ENCODE data around the gene FUT9. TPM values are rescaled to one million over a fixed set of nuclear protein-coding genes. Genes with fewer than 3 reads are reported as not detected.

Gene FUT9
- total RNA-seq, 1 donor from 2014 or later: 6.3 TPM

- Mint-ChIP-seq H3K36me3 (no peaks in the 10 kb centered on the region), H3K4me3 (no peak overlapping the region), H3K27me3 (ENCODE audit: insufficient read depth, low read depth) (no peaks in the 10 kb centered on the region), H3K4me1 (no peaks in the 10 kb centered on the region), H3K27ac (no peak overlapping the region), H3K9me3 (no peaks in the 10 kb centered on the region)
- no peaks in the 10 kb centered on the region for H3F3A ChIP-seq (ENCODE audit: low read depth)
- no peak overlapping the region for H3K9ac ChIP-seq
- no peak overlapping the region for H3K27ac ChIP-seq
- no peaks in the 10 kb centered on the region for H3K36me3 ChIP-seq
- no peaks in the 10 kb centered on the region for H3K79me2 ChIP-seq (ENCODE audit: low read depth)
- no peak overlapping the region for H3K4me3 ChIP-seq
- TF ChIP-seq EZH2phosphoT487 (IDR thresholded peaks at IDR 0.05) (no peak), CTCF (IDR thresholded peaks at IDR 0.05) (no peak), EZH2 (IDR thresholded peaks at IDR 0.05) (no peak)
- H4K20me1 ChIP-seq (ENCODE audit: low read depth): no peaks in the 10 kb centered on the region
- no peaks in the 10 kb centered on the region for H3K27me3 ChIP-seq
- H3K4me1 ChIP-seq: no peaks in the 10 kb centered on the region
- no peak overlapping the region for H2AFZ ChIP-seq (replicated peaks)
- no peak overlapping the region for H3K4me2 ChIP-seq
- no peaks in the 10 kb centered on the region for H3K9me3 ChIP-seq (ENCODE audit: low read depth)
- DNase-seq (ENCODE audit: low spot score): no peak
Measured at GRCh38 chr6:96171112-96171511, 155.3 kb downstream of the FUT9 start.

DNA sequence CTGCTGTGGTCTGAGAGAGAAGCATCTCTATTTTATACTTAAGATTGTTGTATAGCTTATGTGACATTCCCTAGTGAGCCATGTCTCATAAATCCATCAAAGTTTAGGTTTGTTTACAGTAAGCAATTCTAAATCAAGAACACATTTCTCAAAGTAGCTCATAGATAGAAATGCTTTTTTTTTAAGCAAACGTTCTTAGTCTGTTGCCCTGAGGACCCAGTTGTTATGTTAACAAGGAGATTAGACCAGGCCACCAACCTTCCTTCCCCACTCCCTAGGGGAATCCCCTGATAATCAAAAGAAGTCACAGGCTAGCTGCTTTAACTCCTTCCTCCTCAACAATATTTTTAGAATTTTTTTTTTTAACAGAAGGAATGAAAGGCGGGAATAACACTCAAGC lies 169.0 kb downstream of the FUT9 start:
- peaks cover 9% of the 10 kb centered on the region for H3K9me3 Mint-ChIP-seq
- Histone ChIP-seq H3K4me3 (no peak overlapping the region), H4K20me1 (ENCODE audit: low read depth) (no peaks in the 10 kb centered on the region), H3K4me1 (peaks cover 10% of the 10 kb centered on the region), H3K36me3 (no peaks in the 10 kb centered on the region), H3K9me3 (ENCODE audit: low read depth) (no peaks in the 10 kb centered on the region), H3K4me2 (no peak overlapping the region), H3K9ac (no peak overlapping the region), H2AFZ (replicated peaks) (no peak overlapping the region), H3K27ac (no peak overlapping the region), H3K27me3 (no peaks in the 10 kb centered on the region), H3F3A (ENCODE audit: low read depth) (peaks cover 12% of the 10 kb centered on the region), H3K79me2 (ENCODE audit: low read depth) (no peaks in the 10 kb centered on the region)
- no peak overlapping the region for H3K27ac Mint-ChIP-seq
- H3K36me3 Mint-ChIP-seq: peaks cover 2% of the 10 kb centered on the region
- H3K27me3 Mint-ChIP-seq (ENCODE audit: insufficient read depth, low read depth): no peaks in the 10 kb centered on the region
- no peak for TF ChIP-seq EZH2phosphoT487 (IDR thresholded peaks at IDR 0.05)
- no peak for TF ChIP-seq EZH2 (IDR thresholded peaks at IDR 0.05)
- no peak for TF ChIP-seq CTCF (IDR thresholded peaks at IDR 0.05)
- H3K4me3 Mint-ChIP-seq: no peak overlapping the region
- DNase-seq (ENCODE audit: low spot score): peak; percentile 20
- no peaks in the 10 kb centered on the region for H3K4me1 Mint-ChIP-seq

DNA sequence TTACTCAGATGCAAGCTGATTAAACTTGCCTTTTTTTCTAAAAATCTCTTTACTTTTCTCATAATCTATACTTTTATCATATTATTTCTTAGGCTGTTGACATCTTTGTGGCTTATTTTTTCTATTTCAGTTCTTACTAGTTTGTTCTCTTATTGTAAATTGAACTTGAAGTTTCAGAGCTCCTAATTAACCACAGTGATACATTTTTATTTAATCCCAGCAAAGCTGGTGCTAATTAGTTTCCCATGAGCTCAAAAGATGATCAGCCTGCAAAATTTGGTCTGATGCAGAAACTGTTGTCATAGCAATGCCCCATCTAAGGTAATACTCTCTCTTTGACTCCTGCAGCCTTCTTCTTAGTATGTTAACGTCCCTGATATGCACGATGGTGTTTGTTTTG lies 170.3 kb downstream of the FUT9 start:
- H2AFZ ChIP-seq (replicated peaks): no peak overlapping the region
- H3K27ac ChIP-seq: no peak overlapping the region
- no peaks in the 10 kb centered on the region for H3K27me3 ChIP-seq
- no peaks in the 10 kb centered on the region for H3K36me3 ChIP-seq
- peaks cover 3% of the 10 kb centered on the region for H3K36me3 Mint-ChIP-seq
- no peaks in the 10 kb centered on the region for H3K27me3 Mint-ChIP-seq (ENCODE audit: insufficient read depth, low read depth)
- no peaks in the 10 kb centered on the region for H3K4me1 Mint-ChIP-seq
- H3K9ac ChIP-seq: no peak overlapping the region
- no peaks in the 10 kb centered on the region for H3K9me3 ChIP-seq (ENCODE audit: low read depth)
- no peak overlapping the region for H3K4me2 ChIP-seq
- no peaks in the 10 kb centered on the region for H3K79me2 ChIP-seq (ENCODE audit: low read depth)
- no peaks in the 10 kb centered on the region for H4K20me1 ChIP-seq (ENCODE audit: low read depth)
- H3K27ac Mint-ChIP-seq: no peak overlapping the region
- no peak for DNase-seq (ENCODE audit: low spot score)
- peaks cover 12% of the 10 kb centered on the region for H3F3A ChIP-seq (ENCODE audit: low read depth)
- H3K4me1 ChIP-seq: peaks cover 10% of the 10 kb centered on the region
- peaks cover 12% of the 10 kb centered on the region for H3K9me3 Mint-ChIP-seq
- H3K4me3 ChIP-seq: no peak overlapping the region
- TF ChIP-seq CTCF (IDR thresholded peaks at IDR 0.05): no peak
- no peak for TF ChIP-seq EZH2phosphoT487 (IDR thresholded peaks at IDR 0.05)
- no peak for TF ChIP-seq EZH2 (IDR thresholded peaks at IDR 0.05)
- no peak overlapping the region for H3K4me3 Mint-ChIP-seq

All from neural progenitor cell (in vitro differentiated cells).